ENCODE results near the gene ZNF180.
"Not testable (repeated sequence)": the region's sequence is repeated elsewhere in the genome, so short reads cannot be mapped to it uniquely, and the experiment has no call there.

ZNF180 gene

GRCh38 chr19:44499962-44500949 lies at the start of gene ZNF180:
ZNF180 (minus strand) TSS chr19:44500522; CDS start chr19:44497334, 3,188 bp downstream.
- peak; percentile 86 for DNase-seq

- DNase-seq = no peak
Observed at GRCh38 chr19:44549507-44549906, 49.2 kb upstream of the ZNF180 start.

GRCh38 chr19:44548736-44549135 lies 48.4 kb upstream of the ZNF180 start:
- DNase-seq = no peak

GRCh38 chr19:44544031-44544430 lies 43.7 kb upstream of the ZNF180 start:
- no peak for DNase-seq

- DNase-seq = no peak
Observed at GRCh38 chr19:44542671-44543070, 42.3 kb upstream of the ZNF180 start.

GRCh38 chr19:44540736-44541135 lies 40.4 kb upstream of the ZNF180 start:
- no peak for DNase-seq

- no peak for DNase-seq
Observed at GRCh38 chr19:44539991-44540390, 39.7 kb upstream of the ZNF180 start.

- no peak for DNase-seq
Observed at GRCh38 chr19:44539236-44539826, 39.0 kb upstream of the ZNF180 start.

- not testable (repeated sequence) for DNase-seq
Observed at GRCh38 chr19:44535361-44535760, 35.0 kb upstream of the ZNF180 start.

- no peak for DNase-seq
Observed at GRCh38 chr19:44532819-44533218, 32.5 kb upstream of the ZNF180 start.

GRCh38 chr19:44530777-44531176 lies 30.5 kb upstream of the ZNF180 start:
- no peak for DNase-seq

- no peak for DNase-seq
Observed at GRCh38 chr19:44529536-44529935, 29.2 kb upstream of the ZNF180 start, which contains the start of gene CEACAM20. CEACAM20 (minus strand) TSS chr19:44529675; CDS start chr19:44529509, 166 bp downstream.

- DNase-seq = no peak
Observed at GRCh38 chr19:44527554-44527953, 27.2 kb upstream of the ZNF180 start.

GRCh38 chr19:44525721-44526430 lies 25.6 kb upstream of the ZNF180 start:
- DNase-seq = no peak

GRCh38 chr19:44521370-44521769 lies 21.0 kb upstream of the ZNF180 start:
- no peak for DNase-seq

- DNase-seq = no peak
Observed at GRCh38 chr19:44517146-44517545, 16.8 kb upstream of the ZNF180 start.

- DNase-seq = no peak
Observed at GRCh38 chr19:44515907-44516306, 15.6 kb upstream of the ZNF180 start.

GRCh38 chr19:44515031-44515430 lies 14.7 kb upstream of the ZNF180 start:
- DNase-seq = no peak

GRCh38 chr19:44512326-44513298 lies 12.3 kb upstream of the ZNF180 start:
- no peak for DNase-seq

- no peak for DNase-seq
Observed at GRCh38 chr19:44509478-44509877, 9.2 kb upstream of the ZNF180 start.

GRCh38 chr19:44499559-44499958 lies 763 bp downstream of the ZNF180 start:
- DNase-seq = no peak

- no peak for DNase-seq
Observed at GRCh38 chr19:44498988-44499387, 1.3 kb downstream of the ZNF180 start.
